Mesodermal cell (in vitro differentiated cells): ENCODE data around the gene CCDC134.
"Not testable (repeated sequence)": the region's sequence is repeated elsewhere in the genome, so short reads cannot be mapped to it uniquely, and the experiment has no call there.

Experiments used
- H3K27ac ChIP-seq: 2 replicates; pipeline ENCODE4 v1.7.0; 2013; ENCODE audit warnings: mild to moderate bottlenecking, low read depth, low read length, moderate library complexity; ENCODE audit not compliant: severe bottlenecking
- H3K36me3 ChIP-seq: 2 replicates; pipeline ENCODE4 v1.7.1; 2013; ENCODE audit warnings: mild to moderate bottlenecking, low read length, moderate library complexity; ENCODE audit not compliant: control insufficient read depth, insufficient read depth
- H3K4me1 ChIP-seq: one replicate; pipeline ENCODE4 v1.7.1; 2013; ENCODE audit warnings: mild to moderate bottlenecking, low read length; ENCODE audit not compliant: insufficient read depth, control insufficient read depth, poor library complexity, severe bottlenecking
- H3K4me3 ChIP-seq: 2 replicates; pipeline ENCODE4 v1.7.0; 2013; ENCODE audit warnings: low read length, control low read depth, mild to moderate bottlenecking; ENCODE audit not compliant: insufficient read depth, poor library complexity, severe bottlenecking; ENCODE audit errors: extremely low read depth
- H3K9me3 ChIP-seq: 2 replicates; pipeline ENCODE4 v1.7.1; 2013; ENCODE audit warnings: mild to moderate bottlenecking, low read length, moderate library complexity; ENCODE audit not compliant: control insufficient read depth
- WGBS, 2 experiments: methylation state at CpG; one replicate each; pipeline ENCODE4 v1.1.5; 2013; ENCODE audit warnings: missing lambda C conversion rate in 2 of 2; ENCODE audit not compliant: insufficient coverage in 2 of 2; 5-methylcytosine and 5-hydroxymethylcytosine counted together

The CCDC134 gene

DNA sequence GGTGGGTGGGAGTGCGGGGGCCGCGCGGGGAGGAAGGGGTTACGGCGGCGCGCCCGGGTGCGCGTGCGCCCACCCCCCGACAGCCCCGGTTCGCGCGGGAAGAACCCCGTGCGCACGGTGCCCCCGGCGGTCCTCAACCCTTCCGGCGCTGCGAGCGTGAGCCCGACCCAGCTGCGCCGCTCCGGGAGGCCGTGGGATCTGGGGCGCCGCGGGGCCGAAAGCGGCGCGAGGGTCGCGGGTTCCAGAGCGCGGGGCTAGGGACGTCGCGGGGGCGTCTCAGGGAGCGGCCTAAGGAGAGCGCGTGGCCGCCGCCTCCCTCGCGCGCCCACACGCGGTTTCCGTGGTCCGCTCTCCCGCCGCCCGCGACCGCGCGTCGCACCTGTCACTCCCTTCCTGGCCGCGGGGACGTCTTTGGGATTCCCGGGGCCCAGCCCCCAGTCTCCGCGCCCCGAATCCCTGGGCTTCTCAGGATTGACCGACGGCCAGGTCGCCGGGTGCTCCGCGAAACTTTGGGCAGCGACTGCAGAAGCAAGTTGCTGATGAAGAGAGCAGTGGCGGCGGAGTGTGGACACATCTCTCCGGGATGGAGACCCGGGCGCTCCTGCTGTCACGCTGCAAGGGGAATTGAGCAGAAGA lies 33.0 kb downstream of the CCDC134 start:
- Histone ChIP-seq H3K27ac (peak overlapping the region; percentile 97), H3K9me3 (no peaks in the 10 kb centered on the region), H3K4me3 (peak overlapping the region; percentile 85), H3K36me3 (peaks cover 44% of the 10 kb centered on the region), H3K4me1 (peaks cover 6% of the 10 kb centered on the region)
- 0 to 1% methylated on average over 57 to 67 of the region's 86 CpGs for WGBS, 2 experiments

DNA sequence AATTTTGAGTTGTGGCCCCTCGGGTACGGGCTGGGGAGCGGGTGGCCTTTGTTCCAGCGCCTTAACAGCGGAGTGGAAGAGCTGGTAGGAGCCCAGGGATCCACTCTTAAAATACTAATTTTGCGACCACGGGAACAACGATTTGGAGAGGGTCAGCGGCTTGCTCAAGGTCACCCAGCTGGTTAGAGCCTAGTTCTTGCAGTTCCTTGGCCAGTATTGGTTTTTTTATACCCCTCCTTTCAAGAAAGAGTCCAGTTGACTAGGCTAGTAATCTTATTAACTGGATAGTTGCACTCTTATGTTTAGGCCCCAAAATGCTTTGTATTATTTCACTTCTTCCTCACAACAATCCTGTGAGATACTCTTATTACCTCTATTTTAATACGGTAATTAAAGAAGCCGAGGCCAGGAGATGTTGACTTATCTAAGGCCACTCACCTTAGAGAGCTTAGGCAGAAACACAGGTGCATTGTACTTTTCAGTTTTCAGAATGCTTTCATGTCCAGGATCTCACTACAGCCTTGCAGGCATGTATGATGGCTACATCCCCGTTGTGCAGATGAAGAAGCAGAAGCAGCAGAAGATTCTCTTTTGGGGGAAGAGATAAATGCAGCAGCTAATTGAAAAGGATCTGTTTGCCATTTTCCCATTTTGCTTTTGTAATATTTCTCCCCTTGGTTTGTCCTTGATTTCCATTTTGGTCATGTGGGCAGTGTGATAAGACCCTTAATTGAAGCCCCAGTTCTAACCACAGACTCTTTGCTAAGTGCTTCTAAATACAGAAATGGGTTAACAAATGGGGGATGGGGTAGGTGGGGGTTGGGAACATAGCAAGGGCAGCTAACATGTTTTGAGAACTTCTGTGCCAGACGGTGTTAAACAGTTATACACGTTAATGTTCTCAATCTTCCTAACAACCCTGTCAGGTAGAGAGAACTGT lies 33.8 kb downstream of the CCDC134 start:
- peak overlapping the region; percentile 85 for H3K4me3 ChIP-seq
- WGBS, 2 experiments = 3 to 7% methylated on average over 9 to 13 of the region's 14 CpGs
- H3K36me3 ChIP-seq = peaks cover 52% of the 10 kb centered on the region
- peaks cover 6% of the 10 kb centered on the region for H3K4me1 ChIP-seq
- no peaks in the 10 kb centered on the region for H3K9me3 ChIP-seq
- H3K27ac ChIP-seq = peak overlapping the region; percentile 97

DNA sequence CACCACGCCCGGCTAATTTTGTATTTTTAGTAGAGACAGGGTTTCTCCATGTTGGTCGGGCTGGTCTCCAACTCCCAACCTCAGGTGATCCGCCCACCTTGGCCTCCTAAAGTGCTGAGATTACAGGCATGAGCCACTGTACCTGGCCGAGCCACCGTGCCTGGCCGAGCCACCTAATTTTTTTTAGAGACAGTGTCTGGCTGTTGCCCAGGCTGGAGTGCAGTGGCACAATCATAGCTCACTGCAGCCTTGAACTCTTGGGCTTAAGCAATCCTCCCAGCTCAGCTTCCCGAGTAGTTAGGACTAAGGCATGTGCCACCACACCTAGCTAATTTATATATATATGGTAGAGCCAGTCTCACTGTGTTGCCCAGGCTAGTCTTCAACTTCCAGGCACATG lies 35.0 kb downstream of the CCDC134 start:
- H3K36me3 ChIP-seq = peaks cover 60% of the 10 kb centered on the region
- not testable (repeated sequence) for H3K4me3 ChIP-seq, H3K4me1 ChIP-seq, H3K27ac ChIP-seq, H3K9me3 ChIP-seq
- 95 to 96% methylated on average over 4 to 5 of the region's 8 CpGs for WGBS, 2 experiments

DNA sequence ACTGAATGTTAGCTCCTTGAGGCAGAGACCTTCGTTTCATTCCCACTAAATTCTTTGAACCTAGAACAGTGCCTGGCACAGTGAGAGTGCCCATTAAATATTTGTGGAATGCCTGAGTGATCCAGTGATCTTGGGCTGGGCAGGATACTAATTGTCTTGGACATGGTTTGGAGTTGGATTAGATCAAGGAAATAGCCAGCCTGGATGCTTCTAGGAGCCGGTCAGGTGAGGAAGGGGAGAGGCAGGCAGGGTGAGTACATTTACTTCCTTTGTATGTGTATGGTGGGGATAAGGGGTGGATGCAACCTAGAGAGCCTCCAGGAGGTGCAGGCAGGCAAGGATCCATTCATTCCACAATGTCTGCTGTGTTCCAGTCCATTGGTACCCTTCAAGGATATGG lies 36.1 kb downstream of the CCDC134 start:
- no peak overlapping the region for H3K4me3 ChIP-seq
- no peak overlapping the region for H3K27ac ChIP-seq
- H3K9me3 ChIP-seq = no peaks in the 10 kb centered on the region
- peaks cover 9% of the 10 kb centered on the region for H3K4me1 ChIP-seq
- WGBS, 2 experiments = 92 to 100% methylated on average over 1 of the region's 2 CpGs
- peaks cover 71% of the 10 kb centered on the region for H3K36me3 ChIP-seq

DNA sequence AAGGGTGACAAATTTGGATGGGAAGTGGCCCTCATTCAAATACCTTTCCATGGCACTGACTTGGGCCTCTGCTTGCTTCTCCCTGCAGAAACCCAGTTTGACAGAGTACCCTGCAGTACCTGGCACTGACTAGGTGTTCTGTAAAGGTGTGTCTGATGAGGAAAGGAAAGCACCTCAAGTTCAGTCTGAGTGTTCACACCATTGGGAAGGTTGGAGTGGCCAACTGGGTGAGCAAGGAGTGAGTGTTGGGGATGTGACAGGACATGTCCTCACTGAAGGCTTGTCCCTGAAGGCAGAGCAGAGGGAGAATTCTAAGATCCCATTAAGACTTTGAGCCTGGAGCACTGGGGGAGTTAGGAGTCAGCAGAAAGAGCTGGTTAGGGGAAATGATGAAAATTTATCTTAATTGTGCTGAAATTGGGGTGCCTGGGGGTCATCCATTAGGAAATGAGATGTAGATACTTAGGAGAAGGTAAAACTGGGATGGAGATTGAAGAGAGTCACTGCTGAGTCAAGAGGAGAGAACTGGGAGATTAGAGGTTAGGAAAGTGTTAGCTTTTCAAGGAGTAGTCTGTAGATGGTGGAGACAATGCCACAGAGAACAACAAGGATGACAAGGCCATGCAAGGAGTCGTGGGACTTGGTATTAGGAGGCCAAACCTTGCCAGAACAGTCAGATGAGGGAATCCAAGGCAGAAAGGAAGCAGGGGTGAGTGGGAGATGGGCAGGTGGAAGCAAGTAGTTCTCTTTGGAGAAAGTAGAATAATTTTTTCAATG lies 38.6 kb downstream of the CCDC134 start:
- no peaks in the 10 kb centered on the region for H3K9me3 ChIP-seq
- no peak overlapping the region for H3K27ac ChIP-seq
- WGBS, 2 experiments = 83 to 92% methylated on average over 1 of the region's 1 CpG
- no peak overlapping the region for H3K4me3 ChIP-seq
- peaks cover 90% of the 10 kb centered on the region for H3K36me3 ChIP-seq
- peaks cover 15% of the 10 kb centered on the region for H3K4me1 ChIP-seq

DNA sequence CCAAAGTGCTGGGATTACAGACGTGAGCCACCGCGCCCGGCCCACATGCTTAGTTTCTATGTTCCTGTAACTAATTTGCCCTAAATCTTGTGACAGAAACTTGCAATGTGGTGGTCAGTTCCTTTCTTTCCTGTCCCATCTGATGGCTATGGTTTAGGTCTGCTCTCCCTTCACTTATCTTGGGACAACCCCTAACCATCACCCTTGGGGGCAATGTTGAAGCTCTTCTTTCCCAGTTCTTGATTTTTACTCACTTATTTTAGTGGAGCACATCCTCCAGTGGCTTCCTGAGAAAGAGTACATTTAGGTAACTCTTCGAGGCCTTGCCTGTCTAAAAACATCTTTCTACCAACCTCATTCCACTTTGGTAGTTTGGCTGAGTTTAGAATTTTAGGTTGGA lies 39.7 kb downstream of the CCDC134 start:
- Histone ChIP-seq H3K4me3 (no peak overlapping the region), H3K4me1 (peaks cover 26% of the 10 kb centered on the region), H3K36me3 (peaks cover 78% of the 10 kb centered on the region), H3K9me3 (no peaks in the 10 kb centered on the region), H3K27ac (peak overlapping the region; percentile 33)
- 100% methylated on average over 1 to 4 of the region's 5 CpGs for WGBS, 2 experiments

DNA sequence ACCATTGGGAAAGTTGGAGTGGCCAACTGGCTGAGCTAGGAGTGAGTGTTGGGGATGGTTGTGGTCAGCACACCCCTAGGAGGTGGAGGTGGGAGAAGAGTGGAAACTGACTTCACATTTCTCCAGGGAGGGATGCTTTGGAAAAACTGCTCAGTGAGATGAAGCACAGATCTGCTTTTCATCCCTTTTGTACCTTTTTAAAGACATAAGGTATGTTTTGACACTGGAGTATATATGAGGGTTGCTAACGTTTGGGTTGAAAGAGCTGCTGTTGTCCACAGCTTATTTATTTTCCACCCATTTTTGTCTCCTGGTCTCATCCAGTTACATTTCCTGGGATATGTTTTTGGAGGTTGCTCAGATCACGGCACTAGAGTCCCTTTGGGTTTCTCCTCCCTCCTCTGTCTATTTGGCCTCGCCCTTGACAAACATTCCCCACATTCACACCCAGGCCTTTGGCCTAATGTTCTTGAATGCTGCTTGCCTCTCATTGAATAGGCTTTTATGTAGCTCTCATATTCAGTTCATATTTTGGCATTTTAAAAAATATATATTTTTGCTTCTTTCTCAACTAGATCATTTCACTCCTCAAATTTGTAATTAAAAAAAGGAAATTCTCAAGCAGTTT lies 40.7 kb downstream of the CCDC134 start:
- Histone ChIP-seq H3K9me3 (no peaks in the 10 kb centered on the region), H3K27ac (no peak overlapping the region), H3K36me3 (peaks cover 69% of the 10 kb centered on the region), H3K4me1 (peaks cover 36% of the 10 kb centered on the region), H3K4me3 (no peak overlapping the region)
- WGBS, 2 experiments = 94% methylated on average over 2 of the region's 3 CpGs; no CpG with 5 or more reads in 1 of the 2 experiments

DNA sequence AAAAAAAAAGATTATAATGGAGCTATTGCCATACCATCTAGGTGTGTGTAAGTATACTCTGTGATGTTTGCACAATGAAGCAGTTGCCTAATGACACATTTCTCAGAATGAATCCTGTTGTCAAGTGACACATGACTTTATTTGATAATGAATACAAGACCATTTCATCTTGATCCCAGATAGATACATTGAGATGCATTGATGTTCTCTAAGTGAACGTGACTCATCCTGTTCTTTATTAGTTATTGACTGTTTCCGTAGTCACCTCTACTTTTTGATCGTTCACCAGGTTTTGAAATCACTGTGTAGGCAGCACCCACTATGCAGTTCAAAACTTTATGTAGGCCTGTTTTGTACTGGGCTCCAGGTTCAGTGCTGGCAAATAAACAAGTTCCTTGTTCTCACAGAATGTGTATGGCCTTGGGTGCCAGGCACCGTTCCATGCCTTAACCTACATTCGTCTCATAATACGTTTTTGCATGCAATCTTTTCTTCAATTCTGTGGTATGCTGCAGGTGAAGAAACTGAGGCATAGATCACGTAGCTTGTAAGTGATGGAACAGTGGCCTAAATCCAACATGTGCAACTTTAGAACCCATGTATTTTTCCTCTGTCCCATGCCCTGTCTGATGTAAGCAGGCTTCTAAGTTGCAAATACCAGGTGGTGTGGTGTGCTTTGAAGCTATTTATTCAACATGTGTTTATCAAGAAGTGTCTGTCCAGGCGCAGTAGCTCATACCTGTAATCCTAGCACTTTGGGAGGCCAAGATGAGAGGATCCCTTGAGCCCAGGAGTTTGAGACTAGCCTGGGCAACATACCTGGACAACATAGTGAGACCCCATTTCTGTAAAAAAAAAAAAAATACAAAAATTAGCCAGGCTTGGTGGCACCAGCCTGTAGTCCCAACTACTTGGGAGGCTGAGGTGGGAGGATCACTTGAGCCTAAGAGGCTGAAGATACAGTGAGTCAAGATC lies 42.8 kb downstream of the CCDC134 start:
- Histone ChIP-seq H3K36me3 (peaks cover 64% of the 10 kb centered on the region), H3K9me3 (no peaks in the 10 kb centered on the region), H3K4me3 (no peak overlapping the region), H3K4me1 (peaks cover 43% of the 10 kb centered on the region), H3K27ac (peak overlapping the region; percentile 19)
- WGBS, 2 experiments = 92 to 98% methylated on average over 7 to 8 of the region's 8 CpGs

DNA sequence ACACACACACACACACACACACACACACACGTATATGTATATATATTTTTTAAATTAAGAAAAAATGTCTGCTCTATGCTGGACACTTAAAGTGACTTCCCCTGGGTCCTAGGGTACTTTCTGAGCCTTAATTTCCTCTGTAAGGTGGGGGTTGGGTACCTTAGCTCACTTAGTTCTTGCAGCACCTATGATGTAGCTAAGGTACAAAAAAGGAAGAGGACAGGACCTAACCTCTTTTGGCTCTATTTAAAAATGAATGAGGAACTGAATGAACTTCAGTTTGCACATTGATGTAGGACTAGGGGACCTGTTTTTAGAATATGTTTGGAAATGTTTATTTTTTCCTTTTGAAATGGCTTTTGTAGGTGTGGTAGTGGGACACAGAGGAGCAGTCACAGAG lies 43.6 kb downstream of the CCDC134 start:
- Histone ChIP-seq H3K4me1 (peaks cover 43% of the 10 kb centered on the region), H3K9me3 (no peaks in the 10 kb centered on the region), H3K36me3 (peaks cover 64% of the 10 kb centered on the region), H3K27ac (no peak overlapping the region), H3K4me3 (no peak overlapping the region)
- WGBS, 2 experiments = no CpG with 5 or more reads among the region's 1 CpG
